HG03342 (cell line): ENCODE data around the gene HSPA1A.

Source experiments
- ATAC-seq: cut with Tn5 transposase; IDR thresholded peaks from one replicate; pipeline ENCODE4 v1.9.1; 2021; ENCODE audit warnings: mild to moderate bottlenecking, moderate library complexity; ENCODE audit not compliant: unreplicated experiment

Gene HSPA1A

GRCh38 chr6:31815025-31815838 is at the start of gene HSPA1A, which contains the start of gene HSPA1L:
HSPA1A (plus strand) TSS chr6:31815543; CDS start chr6:31815757, 214 bp downstream.
HSPA1L (minus strand) TSS chr6:31815283; CDS start chr6:31811972, 3,311 bp downstream.
- ATAC-seq: no peak

DNA sequence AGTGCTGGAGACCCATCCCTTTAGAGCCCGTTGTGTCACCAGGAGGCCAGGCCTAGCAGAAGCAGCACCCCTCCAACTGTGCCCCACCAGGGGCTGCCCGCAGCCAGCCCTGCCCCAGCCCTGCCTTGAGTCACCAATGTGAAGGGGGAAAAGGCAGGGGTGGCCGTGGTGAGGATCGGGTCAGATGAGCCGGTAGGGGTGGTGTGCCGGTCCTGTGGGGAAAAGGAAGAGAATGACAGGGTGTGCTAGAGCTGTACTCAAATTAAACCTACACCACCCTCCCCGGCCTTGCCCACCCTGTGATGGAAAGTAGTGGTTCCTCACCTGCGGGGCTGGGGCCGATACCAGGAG is 49.8 kb upstream of the HSPA1A start:
- no peak for ATAC-seq

DNA sequence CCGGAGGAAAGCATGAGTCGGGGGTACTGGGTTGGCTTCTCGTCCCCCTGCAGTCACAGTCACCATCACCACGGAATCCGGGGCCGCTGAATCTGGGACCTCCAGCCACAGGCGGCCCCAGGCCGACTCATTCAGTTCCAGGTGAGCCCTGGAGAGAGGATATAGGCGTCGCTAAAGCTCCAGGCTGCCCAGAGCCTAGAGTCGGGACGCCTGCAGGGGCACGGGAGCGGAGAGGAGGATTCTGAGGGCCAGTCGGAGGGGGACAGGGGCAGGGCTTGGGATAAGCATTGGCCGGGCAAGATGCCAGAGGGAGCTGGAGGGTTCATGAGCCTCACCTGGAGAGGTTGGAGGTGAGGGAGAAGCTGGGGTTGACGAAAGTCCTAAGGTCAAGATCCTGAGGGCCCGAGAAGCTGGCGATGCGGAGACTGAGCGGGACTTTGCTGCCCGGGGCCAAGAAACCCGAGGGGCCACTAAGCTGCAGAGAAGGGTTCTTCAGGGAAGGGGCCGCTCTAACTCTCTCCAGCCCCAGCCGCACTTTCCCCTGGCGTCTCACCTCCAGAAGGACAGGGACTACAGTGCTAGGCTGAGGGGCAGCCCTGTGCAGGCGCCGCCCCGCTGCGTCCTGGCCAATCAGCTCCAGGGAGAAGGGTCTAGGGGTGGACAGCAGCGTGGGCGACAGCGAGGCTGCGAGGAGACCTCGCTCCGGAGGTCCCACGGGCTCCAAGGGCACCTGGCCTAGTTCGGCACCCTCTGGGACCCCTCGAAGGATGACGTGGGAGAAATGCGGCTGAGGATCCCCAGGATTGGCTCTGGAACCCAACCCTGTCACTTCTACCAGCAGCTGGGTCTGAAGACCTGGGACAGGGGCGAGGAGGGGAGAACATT is 49.2 kb upstream of the HSPA1A start:
- no peak for ATAC-seq

- no peak for ATAC-seq
Observed at GRCh38 chr6:31767096-31767645, 48.2 kb upstream of the HSPA1A start.

DNA sequence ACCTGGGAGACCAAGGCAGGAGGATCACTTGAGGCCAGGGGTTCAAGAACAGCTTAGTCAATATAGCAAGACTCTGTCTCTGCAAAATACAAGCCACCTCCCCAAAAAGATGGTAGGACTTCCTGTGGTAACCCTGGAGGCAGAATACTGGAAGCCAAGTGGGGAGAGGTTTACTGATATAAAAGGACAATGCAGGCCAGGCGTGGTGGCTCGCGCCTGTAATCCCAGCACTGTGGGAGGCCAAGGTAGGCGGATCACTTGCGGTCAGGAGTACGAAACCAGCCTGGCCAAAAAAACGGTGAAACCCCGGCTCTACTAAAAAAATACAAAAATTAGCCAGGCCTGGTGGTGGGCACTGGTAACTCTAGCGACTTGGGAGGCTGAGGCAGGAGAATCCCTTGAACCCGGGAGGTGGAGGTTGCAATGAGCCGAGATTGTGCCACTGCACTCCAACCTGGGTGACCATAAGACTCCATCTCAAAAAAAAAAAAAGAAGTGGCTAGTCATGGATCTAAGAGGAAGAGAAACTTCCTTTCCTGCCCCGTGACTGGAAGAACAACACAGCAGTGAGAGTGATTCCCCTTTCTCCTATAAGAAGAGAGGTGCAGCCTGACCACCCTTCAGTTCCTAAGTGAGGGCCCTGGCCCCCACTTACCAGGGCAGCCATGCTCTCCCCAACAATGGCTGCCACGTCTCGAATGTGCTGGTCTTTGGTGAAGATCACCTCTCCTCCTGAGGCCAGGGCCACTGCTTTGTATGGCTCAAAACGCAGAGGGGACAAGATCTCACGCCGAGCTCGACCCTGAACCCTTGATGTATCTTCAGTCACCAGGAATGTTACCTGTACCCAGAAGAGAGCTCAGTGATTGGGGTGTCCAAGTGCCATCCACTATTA is 46.7 kb upstream of the HSPA1A start:
- ATAC-seq: no peak

GRCh38 chr6:31769684-31770371 is 45.5 kb upstream of the HSPA1A start:
- no peak for ATAC-seq

DNA sequence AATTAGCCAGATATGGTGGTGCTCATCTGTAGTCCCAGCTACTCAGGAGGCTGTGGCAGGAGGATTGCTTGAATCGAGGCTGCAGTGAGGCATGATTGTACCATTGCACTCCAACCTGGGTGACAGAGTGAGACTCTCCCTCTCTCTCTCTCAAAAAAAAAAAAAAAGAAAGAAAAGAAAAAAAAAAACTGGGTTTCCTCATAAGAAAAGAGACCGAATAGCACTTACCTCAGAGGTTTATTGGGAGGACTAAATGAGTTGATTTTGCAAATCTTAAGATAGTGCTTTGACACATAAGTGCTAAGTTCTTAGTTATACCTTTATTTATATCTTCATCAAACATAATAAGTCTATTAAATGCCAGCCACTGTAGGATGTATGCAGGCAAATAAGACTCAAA is 44.5 kb upstream of the HSPA1A start:
- ATAC-seq: no peak

- no peak for ATAC-seq
Observed at GRCh38 chr6:31771992-31772358, 43.4 kb upstream of the HSPA1A start.

GRCh38 chr6:31775184-31775583 is 40.2 kb upstream of the HSPA1A start:
- no peak for ATAC-seq

DNA sequence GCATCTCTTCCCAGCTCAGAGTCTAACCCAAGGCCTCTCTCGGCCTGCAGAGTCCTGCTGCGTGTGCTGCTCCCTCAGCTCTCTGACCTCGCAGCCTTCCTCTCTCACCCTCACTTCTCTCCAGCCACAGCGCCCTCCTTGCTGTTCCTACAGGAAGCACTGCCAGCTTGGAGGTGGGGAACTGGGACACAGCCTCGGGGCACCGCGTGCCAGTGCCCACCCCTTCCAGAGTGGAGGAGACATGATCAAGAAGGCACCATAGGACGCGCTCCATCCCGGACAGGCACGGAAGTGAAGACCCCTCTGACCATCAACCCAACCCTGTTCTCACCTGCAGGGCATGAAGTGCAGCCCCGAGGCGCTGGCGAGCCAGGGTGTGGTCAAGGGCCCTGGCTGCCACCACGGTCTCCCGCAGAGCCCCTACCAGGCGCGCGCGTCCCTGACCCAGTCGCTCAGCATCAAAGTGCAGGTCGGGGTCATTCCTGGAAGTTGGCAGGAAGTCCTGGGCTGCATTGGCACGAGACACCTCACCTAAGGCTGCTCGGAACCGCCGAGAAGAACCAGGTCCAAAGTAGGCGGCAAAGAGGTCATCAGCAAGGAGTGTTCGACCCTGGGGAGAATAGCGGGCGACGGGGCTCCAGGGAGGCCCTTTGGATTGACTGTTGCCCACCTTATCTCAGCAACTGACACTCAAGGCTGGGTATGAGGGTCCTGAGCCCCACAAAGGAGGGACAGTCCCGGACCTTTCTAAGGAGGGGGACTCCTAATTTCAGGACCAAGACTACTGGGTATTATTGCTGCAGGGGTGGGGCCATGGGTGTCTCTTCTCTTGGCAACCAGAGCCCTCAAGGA is 39.5 kb upstream of the HSPA1A start:
- no peak for ATAC-seq

DNA sequence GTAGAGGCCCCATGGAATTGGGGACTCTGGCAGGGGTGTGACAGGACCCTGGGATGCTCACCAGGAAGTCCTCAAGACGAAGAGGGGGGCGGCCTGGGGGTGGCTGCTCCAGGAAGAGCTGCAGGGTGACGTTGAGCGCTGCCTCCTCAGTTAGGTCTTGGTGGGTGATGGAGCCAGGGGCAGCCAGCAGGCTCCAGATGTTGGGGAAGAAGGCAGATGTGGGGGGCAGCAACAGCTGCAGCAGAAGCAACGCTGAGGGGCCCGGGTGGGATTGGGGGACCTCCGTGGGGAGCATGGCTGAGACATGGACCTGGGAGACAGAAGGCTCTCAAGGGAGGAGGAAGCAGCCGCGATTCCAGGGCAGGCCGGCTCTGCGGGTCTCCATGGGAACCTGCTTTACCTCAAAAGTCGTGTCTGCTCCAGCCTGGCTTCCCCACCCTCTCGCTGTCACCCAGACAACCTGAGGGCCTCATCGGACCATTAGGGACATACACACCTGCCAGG is 38.8 kb upstream of the HSPA1A start:
- ATAC-seq: no peak

- ATAC-seq: peak; percentile 66
Observed at GRCh38 chr6:31776989-31777666, 38.2 kb upstream of the HSPA1A start, which contains the start of gene VWA7. VWA7 (minus strand) TSS chr6:31777328; CDS start chr6:31776779, 549 bp downstream.

DNA sequence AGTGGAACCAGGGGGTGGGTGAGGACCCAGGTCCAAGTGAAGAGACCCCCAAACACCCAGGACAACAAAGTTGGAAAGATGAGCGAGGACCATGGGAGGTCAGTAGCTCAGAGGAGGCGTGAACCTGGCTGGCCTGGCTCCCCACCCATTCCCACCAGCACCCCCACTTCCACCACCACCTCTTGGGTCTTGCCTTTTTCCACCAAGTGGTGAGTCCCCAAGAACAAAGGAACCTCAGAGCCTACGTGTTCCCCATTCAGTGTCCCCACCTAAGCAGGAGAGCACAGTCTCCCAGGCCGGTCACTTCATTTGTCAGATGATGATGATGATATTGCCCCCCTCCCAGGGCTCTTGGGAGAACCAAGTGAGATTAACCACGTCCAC is 37.7 kb upstream of the HSPA1A start:
- no peak for ATAC-seq

DNA sequence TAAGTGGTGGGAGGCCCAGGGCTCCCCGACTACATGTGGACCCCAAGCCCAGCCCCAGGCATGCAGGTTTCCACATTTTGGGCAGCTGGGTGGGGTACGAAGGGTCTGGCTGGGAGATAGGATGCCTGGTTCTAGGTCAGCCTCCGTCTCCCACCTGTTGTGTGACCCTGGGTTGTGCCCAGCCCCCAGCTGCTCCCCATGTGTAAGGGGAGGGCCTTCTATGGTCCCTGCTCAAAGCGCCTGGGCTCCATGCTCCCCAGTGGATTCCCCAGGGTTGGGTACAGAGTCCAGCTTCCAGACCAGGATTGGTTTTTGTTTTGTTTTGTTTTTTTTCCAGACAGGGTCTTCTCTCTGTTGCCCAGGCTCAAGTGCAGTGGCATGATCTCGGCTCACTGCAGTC is 37.1 kb upstream of the HSPA1A start:
- ATAC-seq: no peak

DNA sequence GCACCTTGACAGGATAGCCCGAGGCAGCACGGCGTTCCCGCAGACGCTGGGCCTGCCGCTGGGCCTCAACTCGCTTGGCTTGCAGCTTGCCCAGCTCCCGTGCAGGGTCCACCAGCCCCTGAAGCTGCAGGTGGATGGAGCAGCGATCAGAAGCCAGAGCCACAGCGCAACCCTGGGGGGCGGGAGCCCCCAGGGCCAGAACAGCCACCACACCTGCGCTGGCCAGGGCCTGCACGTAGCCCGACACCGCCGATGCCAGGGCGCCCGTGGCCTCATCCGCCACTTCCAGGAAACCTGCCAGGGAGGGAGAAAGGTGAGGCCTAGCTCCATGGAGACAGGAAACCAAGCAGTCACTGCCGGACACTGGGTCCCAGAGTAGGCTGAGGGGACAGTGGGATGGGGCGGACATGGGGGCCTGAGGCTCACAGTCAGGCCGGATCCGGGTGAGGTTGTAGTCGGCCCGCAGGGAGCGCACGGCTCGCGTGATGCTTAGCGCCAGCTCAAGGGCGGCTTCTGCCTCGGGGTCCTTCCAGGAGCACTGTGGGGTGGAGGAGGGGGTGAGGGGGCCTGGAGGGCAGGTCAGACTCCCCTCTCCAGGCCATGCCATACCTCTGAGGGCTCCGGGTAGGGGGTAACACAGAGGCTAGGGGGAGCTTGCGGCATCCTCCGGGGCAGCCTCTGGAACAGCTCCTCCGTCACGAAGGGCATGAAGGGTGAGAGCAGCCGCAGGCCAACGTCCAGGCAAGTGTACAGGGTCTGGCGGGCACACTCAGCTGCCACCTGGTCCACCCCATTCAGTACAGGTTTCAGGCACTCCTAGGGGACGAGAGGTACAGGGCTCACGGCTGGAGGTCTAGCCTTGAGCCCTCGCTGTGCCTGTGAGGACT is 36.1 kb upstream of the HSPA1A start:
- ATAC-seq: no peak

GRCh38 chr6:31779908-31780307 is 35.4 kb upstream of the HSPA1A start:
- ATAC-seq: no peak

GRCh38 chr6:31780507-31781243 is 34.7 kb upstream of the HSPA1A start:
- ATAC-seq: no peak
